ENCODE measurements around the gene STXBP2. TPM values are rescaled to one million over a fixed set of nuclear protein-coding genes. Genes with fewer than 3 reads are reported as not detected.

STXBP2 gene
- total RNA-seq, 2 donors from 2014 or later, result 83.1 to 128 TPM

GRCh38 chr19:7635670-7636069 lies 1.2 kb upstream of the STXBP2 start:
- intact Hi-C loops (cut with DNase I), result loop anchor here (10.0 kb wide), 1 partner anchor 541 kb away; no protein-coding TSS in a partner anchor
- no peak for DNase-seq (ENCODE audit: low spot score)
- Histone ChIP-seq H3K4me3 (no peak overlapping the region), H3K4me1 (replicated peaks) (no peaks in the 10 kb centered on the region), H3K27me3 (replicated peaks; ENCODE audit: insufficient read depth) (no peaks in the 10 kb centered on the region), H3K27ac (no peak overlapping the region), H3K9me3 (no peaks in the 10 kb centered on the region), H3K36me3 (no peaks in the 10 kb centered on the region)
- 50% methylated on average over 6 of the region's 6 CpGs for WGBS
- TF ChIP-seq, protein P1, sequence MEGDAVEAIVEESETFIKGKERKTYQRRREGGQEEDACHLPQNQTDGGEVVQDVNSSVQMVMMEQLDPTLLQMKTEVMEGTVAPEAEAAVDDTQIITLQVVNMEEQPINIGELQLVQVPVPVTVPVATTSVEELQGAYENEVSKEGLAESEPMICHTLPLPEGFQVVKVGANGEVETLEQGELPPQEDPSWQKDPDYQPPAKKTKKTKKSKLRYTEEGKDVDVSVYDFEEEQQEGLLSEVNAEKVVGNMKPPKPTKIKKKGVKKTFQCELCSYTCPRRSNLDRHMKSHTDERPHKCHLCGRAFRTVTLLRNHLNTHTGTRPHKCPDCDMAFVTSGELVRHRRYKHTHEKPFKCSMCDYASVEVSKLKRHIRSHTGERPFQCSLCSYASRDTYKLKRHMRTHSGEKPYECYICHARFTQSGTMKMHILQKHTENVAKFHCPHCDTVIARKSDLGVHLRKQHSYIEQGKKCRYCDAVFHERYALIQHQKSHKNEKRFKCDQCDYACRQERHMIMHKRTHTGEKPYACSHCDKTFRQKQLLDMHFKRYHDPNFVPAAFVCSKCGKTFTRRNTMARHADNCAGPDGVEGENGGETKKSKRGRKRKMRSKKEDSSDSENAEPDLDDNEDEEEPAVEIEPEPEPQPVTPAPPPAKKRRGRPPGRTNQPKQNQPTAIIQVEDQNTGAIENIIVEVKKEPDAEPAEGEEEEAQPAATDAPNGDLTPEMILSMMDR (IDR thresholded peaks at IDR 0.05), result no peak
- TF ChIP-seq POLR2AphosphoS5 (IDR thresholded peaks at IDR 0.05) (no peak), POLR2A (IDR thresholded peaks at IDR 0.05) (no peak)

- no peak for DNase-seq (ENCODE audit: low spot score)
- WGBS, result 60% methylated on average over 16 of the region's 16 CpGs
- peak overlapping the region in 1 of 2 donors; percentile 85 for H3K27ac ChIP-seq
Observed at GRCh38 chr19:7636317-7636690, 606 bp upstream of the STXBP2 start.

DNA sequence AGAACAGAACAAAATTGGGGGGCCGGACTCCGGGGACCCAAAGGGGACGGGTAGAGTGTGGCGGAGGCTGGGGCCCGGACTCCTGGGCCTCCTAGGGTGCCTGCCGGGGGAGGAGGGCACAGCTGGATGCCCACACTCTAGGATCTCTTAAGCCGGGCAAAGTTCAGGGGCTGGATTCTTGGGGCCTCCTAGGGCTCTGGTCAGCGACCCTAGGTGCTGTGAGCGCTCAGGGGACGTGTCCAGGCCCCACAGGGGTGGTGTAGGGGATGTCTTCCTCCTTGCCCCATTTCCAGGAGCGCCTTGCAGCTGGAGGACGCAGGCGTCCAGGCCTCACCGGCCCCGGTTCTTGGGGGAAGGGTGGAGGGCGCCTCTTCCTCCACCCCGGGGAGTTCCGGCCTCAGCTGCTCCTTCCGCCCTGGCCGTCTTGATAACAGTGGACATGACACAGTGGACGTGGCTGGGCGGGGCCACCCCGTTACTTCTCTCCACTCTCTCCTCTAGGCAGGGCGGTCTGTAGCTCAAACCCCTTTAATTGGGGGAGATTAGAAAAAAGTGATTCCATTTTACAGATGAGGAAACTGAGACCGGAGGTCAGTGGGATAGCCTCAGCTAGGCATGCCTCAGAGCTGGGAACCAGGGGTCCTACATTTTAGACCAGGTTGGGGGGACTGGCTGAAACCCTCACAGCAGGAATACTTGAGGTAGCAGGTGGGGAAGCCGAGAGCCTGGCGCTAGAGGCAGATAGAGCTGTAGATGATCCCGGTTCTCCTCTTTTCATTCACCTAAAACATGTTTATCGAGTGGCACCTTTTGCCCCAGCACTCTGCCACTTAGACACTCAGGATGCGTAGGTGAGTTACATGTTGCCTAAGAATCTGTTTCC lies 705 bp downstream of the STXBP2 start:
- TF ChIP-seq POLR2AphosphoS5 (IDR thresholded peaks at IDR 0.05) (no peak), POLR2A (IDR thresholded peaks at IDR 0.05) (no peak)
- TF ChIP-seq, protein P1 (IDR thresholded peaks at IDR 0.05), result no peak
- DNase-seq (ENCODE audit: low spot score), result peak; percentile 33
- no peaks in the 10 kb centered on the region for H3K9me3 ChIP-seq
- no peaks in the 10 kb centered on the region for H3K36me3 ChIP-seq
- 35% methylated on average over 27 of the region's 30 CpGs for WGBS
- H3K4me3 ChIP-seq, result peak overlapping the region; percentile 54 to 68
- H3K4me1 ChIP-seq (replicated peaks), result no peaks in the 10 kb centered on the region
- intact Hi-C loops (cut with DNase I), result loop anchor here (10.0 kb wide), 1 partner anchor 543 kb away; no protein-coding TSS in a partner anchor
- H3K27me3 ChIP-seq (replicated peaks; ENCODE audit: insufficient read depth), result no peaks in the 10 kb centered on the region
- H3K27ac ChIP-seq, result peak overlapping the region; percentile 82 to 85

More at GRCh38 chr19:7636317-7636690, 606 bp upstream of the STXBP2 start:
- intact Hi-C loops (cut with DNase I), result loop anchor here (10.0 kb wide), 1 partner anchor 542 kb away; no protein-coding TSS in a partner anchor
- Histone ChIP-seq H3K27me3 (replicated peaks; ENCODE audit: insufficient read depth) (no peaks in the 10 kb centered on the region), H3K9me3 (no peaks in the 10 kb centered on the region), H3K4me1 (replicated peaks) (no peaks in the 10 kb centered on the region), H3K36me3 (no peaks in the 10 kb centered on the region), H3K4me3 (peak overlapping the region; percentile 54 to 68)
- TF ChIP-seq, protein P1 (IDR thresholded peaks at IDR 0.05), result no peak

DNA sequence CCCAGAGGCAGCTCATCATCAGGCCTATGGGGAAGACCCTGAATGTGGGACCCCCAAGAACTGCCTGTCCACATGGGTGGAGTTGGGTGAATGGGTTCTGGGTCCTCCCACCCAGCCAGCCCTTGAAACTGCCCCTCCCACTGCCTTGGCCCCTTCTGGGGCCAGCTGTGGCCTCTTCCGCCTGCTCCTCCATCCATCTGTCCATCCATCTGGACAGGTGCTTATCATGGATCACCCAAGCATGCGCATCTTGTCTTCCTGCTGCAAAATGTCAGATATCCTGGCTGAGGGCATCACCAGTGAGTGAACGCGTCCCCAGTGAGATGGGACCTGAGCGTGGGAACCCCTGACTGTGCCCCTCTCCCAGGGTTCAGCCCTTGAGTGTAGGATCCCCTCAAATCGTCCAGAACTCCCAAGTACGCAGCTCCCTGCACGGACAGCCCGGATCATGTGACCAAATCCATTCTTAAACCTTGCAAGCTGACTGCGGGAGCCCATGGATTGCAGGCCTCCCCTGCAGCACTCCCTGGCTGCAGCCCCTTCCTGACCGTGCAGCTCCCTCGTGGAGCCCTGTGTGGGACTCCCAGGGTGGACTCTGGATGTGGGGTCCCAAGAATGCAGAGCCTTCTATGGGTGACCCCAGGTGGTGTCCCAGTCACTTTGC lies 2.0 kb downstream of the STXBP2 start:
- 69% methylated on average over 11 of the region's 12 CpGs for WGBS
- DNase-seq (ENCODE audit: low spot score), result no peak
- intact Hi-C loops (cut with DNase I), result loop anchor here (10.0 kb wide), 1 partner anchor 544 kb away; no protein-coding TSS in a partner anchor
- H3K4me3 ChIP-seq, result no peak overlapping the region
- no peak overlapping the region for H3K27ac ChIP-seq
- H3K4me1 ChIP-seq (replicated peaks), result no peaks in the 10 kb centered on the region
- TF ChIP-seq, protein P1 (IDR thresholded peaks at IDR 0.05), result no peak
- no peak for TF ChIP-seq POLR2AphosphoS5 (IDR thresholded peaks at IDR 0.05)
- TF ChIP-seq POLR2A (IDR thresholded peaks at IDR 0.05), result no peak
- H3K27me3 ChIP-seq (replicated peaks; ENCODE audit: insufficient read depth), result no peaks in the 10 kb centered on the region
- H3K9me3 ChIP-seq, result no peaks in the 10 kb centered on the region
- no peaks in the 10 kb centered on the region for H3K36me3 ChIP-seq

All from prostate gland (tissue), 2 donors.